ENCODE measurements around the gene TNFRSF14. TPM values are rescaled to one million over a fixed set of nuclear protein-coding genes. Genes with fewer than 3 reads are reported as not detected.
A peak's percentile ranks its signal among the peaks of the same experiment; 100 is the strongest.

Gene TNFRSF14
- total and polyA plus RNA-seq, 2 donors (not counting 1 experiment from before 2014, with no cell fraction given), result 239 to 427 TPM

- 81% methylated on average over 27 of the region's 30 CpGs for WGBS (ENCODE audit: insufficient coverage)
- Histone ChIP-seq H3K9ac (ENCODE audit: low read length) (peak overlapping the region; percentile 90), H3K4me3 (ENCODE audit: control extremely low read depth in 1 of 5, extremely low read depth in 1 of 5, insufficient read depth in 1 of 5, low read depth in 2 of 5, low read length in 4 of 5) (peak overlapping the region; percentile 82 to 91 (median 85)), H3K79me2 (ENCODE audit: control insufficient read depth, insufficient read depth, low read length) (peaks cover 31% of the 10 kb centered on the region), H3K9me3 (ENCODE audit: control extremely low read depth in 1 of 3, control insufficient read depth in 2 of 3, insufficient read depth in 1 of 3, low read length in 2 of 3) (peaks cover 0 to 3% (median 0%) of the 10 kb centered on the region in 3 donors), H3K36me3 (replicated peaks in 1 of 2; ENCODE audit: control extremely low read depth in 1 of 2, control insufficient read depth in 1 of 2, extremely low read depth in 1 of 2, insufficient read depth in 2 of 2, low read length in 1 of 2) (peaks cover 0 to 42% of the 10 kb centered on the region in 2 experiments), H3K4me2 (replicated peaks; ENCODE audit: low read depth, low read length, poor library complexity, severe bottlenecking) (peak overlapping the region; percentile 100), H4K20me1 (ENCODE audit: control insufficient read depth, insufficient read depth, low read length, poor library complexity, severe bottlenecking) (peaks cover 26% of the 10 kb centered on the region), H3K27me3 (replicated peaks in 1 of 4; ENCODE audit: control extremely low read depth in 1 of 4, control insufficient read depth in 3 of 4, insufficient read depth in 4 of 4, low read length in 3 of 4) (no peaks in the 10 kb centered on the region), H3K4me1 (ENCODE audit: control insufficient read depth in 2 of 2, insufficient read depth in 2 of 2, low read length in 2 of 2) (peaks cover 31 to 41% of the 10 kb centered on the region in 2 donors), H2AFZ (ENCODE audit: insufficient read depth, low read depth, low read length, poor library complexity, severe bottlenecking) (no peak overlapping the region), H3K27ac (ENCODE audit: low read length in 2 of 2) (peak overlapping the region; percentile 87 to 99)
- H3K4me3 Mint-ChIP-seq, result peak overlapping the region; percentile 95
- peaks cover 51% of the 10 kb centered on the region for H3K4me1 Mint-ChIP-seq
- ChIA-PET POLR2A (interaction anchor here (1.1 to 3.0 kb wide), 8 partner anchors 7 to 31 kb away, joined by 3 to 77 read pairs (median 11); partner anchors contain the start of genes PANK4 and PRXL2B), CTCF (interaction anchor here (1.5 to 3.9 kb wide), 4 partner anchors 27 to 363 kb away, joined by 5 to 47 read pairs (median 11); partner anchors contain the start of genes FAAP20 and PRXL2B)
- DNase-seq (no peak), ATAC-seq (ENCODE audit: low read depth) (no peak)
- H3K9me3 Mint-ChIP-seq (ENCODE audit: insufficient read depth), result no peaks in the 10 kb centered on the region
- TF ChIP-seq EZH2 (IDR thresholded peaks at IDR 0.05; ENCODE audit: borderline replicate concordance, insufficient read depth, low read depth, low read length, poor library complexity, severe bottlenecking) (no peak), CTCF (IDR thresholded peaks at IDR 0.05) (no peak)
- no peaks in the 10 kb centered on the region for H3K27me3 Mint-ChIP-seq
- intact Hi-C loops (cut with micrococcal nuclease), result no loop called here
- peak overlapping the region; percentile 97 for H3K27ac Mint-ChIP-seq
Observed at GRCh38 chr1:2557482-2558400, 1.6 kb downstream of the TNFRSF14 start.

All from B cell (primary cell).